Prostate gland (tissue), 2 donors: Measurements from ENCODE around the gene PKHD1.

Source experiments
- POLR2A ChIP-seq: fragments of 450-650 bp; IDR thresholded peaks from one replicate; pipeline ENCODE4 v1.6.1; 2016; ENCODE audit warnings: antibody characterized with exemption, mild to moderate bottlenecking
- POLR2AphosphoS5 ChIP-seq: sonication (generic); formaldehyde crosslinking; IDR thresholded peaks from one replicate; pipeline ENCODE4 v1.6.1; 2017; ENCODE audit warnings: antibody characterized with exemption
- TF ChIP-seq, protein P1 (sequence below), 4 experiments: fragments of 200-600 bp in 2 of 4; fragments of 450-650 bp in 2 of 4; sonication (generic) in 2 of 4; IDR thresholded peaks; 1 replicate in 3 of 4; 2 replicates in 1 of 4; pipeline ENCODE4 v1.5.1; 2016 to 2019; ENCODE audit warnings: antibody characterized with exemption in 4 of 4, mild to moderate bottlenecking in 2 of 4, moderate library complexity in 2 of 4

DNA sequence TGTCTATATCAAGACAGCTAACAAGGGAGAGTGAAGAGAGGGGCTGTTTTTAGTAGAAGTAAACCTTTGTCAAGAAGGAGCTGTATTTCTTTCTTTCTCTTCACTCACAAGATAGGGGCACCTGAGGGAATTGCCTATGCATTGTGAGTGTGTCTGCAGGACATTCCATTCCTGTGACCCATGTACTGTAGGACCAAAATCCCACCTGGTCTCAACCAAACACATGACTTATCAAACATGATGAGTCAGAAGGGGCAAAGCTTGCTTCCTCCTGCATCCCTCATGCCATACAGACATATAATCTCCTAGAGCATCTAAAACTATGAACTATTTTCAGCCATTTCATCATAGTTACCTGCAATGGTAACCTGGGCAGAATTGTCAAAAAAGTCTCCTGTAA, 21.8 kb downstream of the PKHD1 start:
- TF ChIP-seq POLR2AphosphoS5 (no peak), POLR2A (no peak)
- TF ChIP-seq, protein P1, sequence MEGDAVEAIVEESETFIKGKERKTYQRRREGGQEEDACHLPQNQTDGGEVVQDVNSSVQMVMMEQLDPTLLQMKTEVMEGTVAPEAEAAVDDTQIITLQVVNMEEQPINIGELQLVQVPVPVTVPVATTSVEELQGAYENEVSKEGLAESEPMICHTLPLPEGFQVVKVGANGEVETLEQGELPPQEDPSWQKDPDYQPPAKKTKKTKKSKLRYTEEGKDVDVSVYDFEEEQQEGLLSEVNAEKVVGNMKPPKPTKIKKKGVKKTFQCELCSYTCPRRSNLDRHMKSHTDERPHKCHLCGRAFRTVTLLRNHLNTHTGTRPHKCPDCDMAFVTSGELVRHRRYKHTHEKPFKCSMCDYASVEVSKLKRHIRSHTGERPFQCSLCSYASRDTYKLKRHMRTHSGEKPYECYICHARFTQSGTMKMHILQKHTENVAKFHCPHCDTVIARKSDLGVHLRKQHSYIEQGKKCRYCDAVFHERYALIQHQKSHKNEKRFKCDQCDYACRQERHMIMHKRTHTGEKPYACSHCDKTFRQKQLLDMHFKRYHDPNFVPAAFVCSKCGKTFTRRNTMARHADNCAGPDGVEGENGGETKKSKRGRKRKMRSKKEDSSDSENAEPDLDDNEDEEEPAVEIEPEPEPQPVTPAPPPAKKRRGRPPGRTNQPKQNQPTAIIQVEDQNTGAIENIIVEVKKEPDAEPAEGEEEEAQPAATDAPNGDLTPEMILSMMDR (IDR thresholded peaks at IDR 0.05), result no peak
